Nephron (organoid): Measurements from ENCODE around the gene RASL12.

Source experiments
- H3K27ac Mint-ChIP-seq, 3 experiments: 2 replicates each; pipeline ENCODE4 v1.8.0; 2020; ENCODE audit warnings: mixed read lengths in 3 of 3, mild to moderate bottlenecking in 2 of 3, moderate library complexity in 1 of 3
- H3K27me3 Mint-ChIP-seq: 2 replicates; pipeline ENCODE4 v1.8.0; 2021; ENCODE audit warnings: low read depth, mild to moderate bottlenecking, moderate library complexity, mixed read lengths
- H3K36me3 Mint-ChIP-seq: 2 replicates; pipeline ENCODE4 v1.8.0; 2020; ENCODE audit warnings: low read depth, mixed read lengths
- H3K4me1 Mint-ChIP-seq: 2 replicates; pipeline ENCODE4 v1.8.0; 2020; ENCODE audit warnings: mixed read lengths
- H3K4me3 Mint-ChIP-seq, 3 experiments: 2 replicates each; pipeline ENCODE4 v1.8.0; 2020; ENCODE audit warnings: mild to moderate bottlenecking in 3 of 3, mixed read lengths in 3 of 3, moderate library complexity in 2 of 3
- H3K9me3 Mint-ChIP-seq: 2 replicates; pipeline ENCODE4 v1.8.0; 2020; ENCODE audit warnings: mixed read lengths
- CTCF ChIP-seq, 3 experiments: fragments of 200-600 bp; sonication (generic); IDR thresholded peaks; one replicate each; pipeline ENCODE4 v1.5.0; 2021; ENCODE audit warnings: antibody characterized with exemption in 3 of 3; ENCODE audit not compliant: unreplicated experiment in 3 of 3

Gene RASL12

GRCh38 chr15:65060641-65061397 is 7.0 kb downstream of the RASL12 start:
- Mint-ChIP-seq H3K4me1 (peaks cover 23% of the 10 kb centered on the region), H3K27me3 (no peaks in the 10 kb centered on the region), H3K27ac (no peak overlapping the region), H3K4me3 (no peak overlapping the region), H3K9me3 (no peaks in the 10 kb centered on the region), H3K36me3 (peaks cover 52% of the 10 kb centered on the region)
- TF ChIP-seq CTCF (IDR thresholded peaks at IDR 0.05; ENCODE audit: unreplicated experiment in 3 of 3) = no peak

DNA sequence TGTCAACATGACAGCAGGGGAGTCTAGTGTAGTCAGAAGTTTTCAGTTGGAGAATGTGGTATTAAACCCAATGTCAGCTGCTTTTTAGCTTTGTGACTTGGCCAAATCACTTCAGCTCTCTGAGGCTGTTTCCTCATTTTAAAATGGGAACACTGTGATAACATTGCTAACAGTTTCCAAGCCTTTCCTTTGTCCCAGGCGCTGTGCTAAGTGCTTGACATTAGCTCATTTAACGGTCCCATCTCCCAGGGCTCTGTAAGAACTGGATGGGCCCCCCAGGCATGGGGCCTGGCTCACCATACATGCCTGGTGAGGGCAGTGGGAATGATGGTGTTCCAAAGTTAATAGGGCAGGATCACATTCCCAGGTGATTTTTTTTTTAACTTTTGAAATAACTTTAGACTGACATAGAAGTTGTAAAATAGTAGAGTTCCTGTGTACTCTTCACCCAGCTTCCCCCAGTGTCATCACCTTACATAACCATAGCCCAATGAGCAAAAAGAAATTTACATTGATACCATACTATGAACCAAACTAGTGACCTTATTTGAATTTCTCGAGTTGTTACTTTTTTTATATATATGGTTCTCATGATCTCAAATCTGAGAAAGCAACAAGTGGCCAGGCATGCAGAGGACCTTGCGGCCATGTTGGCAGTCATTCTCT is 7.7 kb downstream of the RASL12 start:
- Mint-ChIP-seq H3K27me3 (no peaks in the 10 kb centered on the region), H3K4me1 (peaks cover 15% of the 10 kb centered on the region), H3K36me3 (peaks cover 57% of the 10 kb centered on the region), H3K4me3 (no peak overlapping the region), H3K9me3 (no peaks in the 10 kb centered on the region), H3K27ac (no peak overlapping the region)
- no peak for TF ChIP-seq CTCF (IDR thresholded peaks at IDR 0.05; ENCODE audit: unreplicated experiment in 3 of 3)

GRCh38 chr15:65059369-65059750 is 8.4 kb downstream of the RASL12 start:
- H3K4me1 Mint-ChIP-seq = peaks cover 15% of the 10 kb centered on the region
- H3K4me3 Mint-ChIP-seq = no peak overlapping the region
- H3K27me3 Mint-ChIP-seq = no peaks in the 10 kb centered on the region
- no peaks in the 10 kb centered on the region for H3K9me3 Mint-ChIP-seq
- TF ChIP-seq CTCF (IDR thresholded peaks at IDR 0.05; ENCODE audit: unreplicated experiment in 3 of 3) = no peak
- H3K27ac Mint-ChIP-seq = no peak overlapping the region
- H3K36me3 Mint-ChIP-seq = peaks cover 62% of the 10 kb centered on the region

DNA sequence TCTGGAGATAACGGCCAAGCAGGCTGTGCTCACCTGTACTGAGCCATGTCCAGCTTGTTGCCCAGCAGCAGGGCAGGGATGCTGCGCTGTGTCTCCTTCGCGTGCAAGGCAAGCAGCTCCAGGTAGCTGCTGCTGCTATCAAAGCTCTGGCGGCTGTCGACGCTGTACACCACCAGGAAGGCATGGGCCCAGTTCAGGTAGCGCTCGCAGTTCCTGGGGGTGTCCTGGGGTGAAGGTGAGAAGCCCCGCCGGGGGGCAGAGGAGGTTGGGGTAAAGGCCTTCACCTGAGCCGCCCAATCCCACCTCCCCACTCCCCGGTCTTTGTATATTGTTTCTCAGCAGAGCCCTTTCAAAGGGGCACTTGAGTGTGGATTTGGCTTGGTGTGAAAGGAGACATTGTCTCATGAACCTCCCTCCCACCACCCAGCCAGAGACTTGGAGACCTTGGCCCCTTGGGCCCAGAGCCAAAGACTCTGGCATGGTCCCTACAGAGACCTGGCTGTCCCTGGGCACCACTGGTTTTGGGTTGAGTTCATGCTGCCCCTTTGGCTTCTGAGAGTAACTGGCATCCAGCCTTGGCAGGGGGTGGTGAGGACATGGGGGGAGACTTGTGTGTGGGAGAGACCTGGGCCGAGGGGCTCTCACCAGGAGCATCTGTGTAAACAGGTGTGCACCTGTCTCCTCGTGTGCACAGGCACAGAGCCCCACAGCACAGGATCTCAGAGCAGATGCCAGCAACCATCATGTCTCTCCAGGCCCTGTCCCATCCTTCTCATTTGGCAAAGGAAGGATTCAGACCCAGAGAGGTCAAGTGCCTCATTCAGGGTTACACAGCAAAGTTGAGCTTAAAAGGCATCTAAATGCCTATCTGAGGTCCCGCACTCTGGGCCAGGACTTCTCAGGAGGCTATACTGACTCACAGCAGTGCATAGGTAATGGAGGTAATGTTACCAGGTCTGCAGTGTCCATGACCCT is 9.1 kb downstream of the RASL12 start:
- Mint-ChIP-seq H3K27ac (peak overlapping the region in 1 of 3 experiments; percentile 38), H3K4me1 (peaks cover 15% of the 10 kb centered on the region), H3K4me3 (no peak overlapping the region), H3K36me3 (peaks cover 62% of the 10 kb centered on the region), H3K27me3 (no peaks in the 10 kb centered on the region), H3K9me3 (no peaks in the 10 kb centered on the region)
- no peak for TF ChIP-seq CTCF (IDR thresholded peaks at IDR 0.05; ENCODE audit: unreplicated experiment in 3 of 3)

DNA sequence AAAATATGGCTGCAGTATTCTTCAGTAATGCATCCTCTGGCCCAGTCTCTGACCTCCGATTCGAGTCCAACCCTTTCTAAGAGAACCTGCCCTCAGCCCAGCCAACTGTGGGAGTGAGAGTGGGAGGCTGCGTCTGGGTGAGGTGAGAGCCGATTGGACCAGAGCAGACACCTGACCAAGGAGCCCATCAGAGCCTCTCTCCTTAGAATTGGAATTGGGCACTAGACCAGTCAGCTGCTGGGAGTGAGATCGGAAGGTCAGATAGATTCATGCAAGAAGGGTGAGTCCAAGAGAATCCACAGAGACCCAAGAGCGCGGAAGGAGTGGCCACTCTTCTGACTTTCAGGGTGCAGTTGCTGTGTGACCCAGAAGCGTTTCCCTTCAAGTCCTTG is 10.2 kb downstream of the RASL12 start:
- Mint-ChIP-seq H3K36me3 (peaks cover 53% of the 10 kb centered on the region), H3K27me3 (no peaks in the 10 kb centered on the region), H3K4me3 (no peak overlapping the region), H3K4me1 (peaks cover 11% of the 10 kb centered on the region), H3K9me3 (no peaks in the 10 kb centered on the region), H3K27ac (peak overlapping the region in 2 of 3 experiments; percentile 50 to 94)
- no peak for TF ChIP-seq CTCF (IDR thresholded peaks at IDR 0.05; ENCODE audit: unreplicated experiment in 3 of 3)
